Measurements from ENCODE around the gene PER3. TPM values are rescaled to one million over a fixed set of nuclear protein-coding genes. Genes with fewer than 3 reads are reported as not detected.

Gene PER3
- total and polyA plus RNA-seq, 4 donors, result 3.4 to 21.1 (median 11.5) TPM

- Histone ChIP-seq H3K36me3 (ENCODE audit: control insufficient read depth in 4 of 4, insufficient read depth in 4 of 4, low read length in 4 of 4) (no peaks in the 10 kb centered on the region), H3K4me1 (ENCODE audit: control insufficient read depth in 5 of 5, insufficient read depth in 5 of 5, low read length in 5 of 5) (no peaks in the 10 kb centered on the region), H3K4me3 (no peak overlapping the region), H3K9ac (ENCODE audit: insufficient read depth in 1 of 2, low read length in 2 of 2) (no peak overlapping the region), H3K27ac (ENCODE audit: low read depth in 1 of 2, low read length in 1 of 2) (no peak overlapping the region), H3K27me3 (ENCODE audit: control insufficient read depth in 3 of 3, insufficient read depth in 3 of 3, low read length in 2 of 3) (no peaks in the 10 kb centered on the region), H3K9me3 (ENCODE audit: control insufficient read depth in 4 of 4, insufficient read depth in 3 of 4, low read length in 3 of 4) (no peaks in the 10 kb centered on the region)
- ATAC-seq (ENCODE audit: insufficient read depth, low FRiP score) (no peak), DNase-seq (no peak)
- TF ChIP-seq CTCF (IDR thresholded peaks at IDR 0.05; ENCODE audit: control extremely low read depth, extremely low read depth), result no peak
- 54 to 66% methylated on average over 9 of the region's 9 CpGs for WGBS, 2 donors
Measured at GRCh38 chr1:7891804-7892203, 107.7 kb downstream of the PER3 start.

- no peak overlapping the region for H3K27ac ChIP-seq (ENCODE audit: low read depth in 1 of 2, low read length in 1 of 2)
- ATAC-seq (ENCODE audit: insufficient read depth, low FRiP score), result no peak
Measured at GRCh38 chr1:7893529-7894180, 109.6 kb downstream of the PER3 start.

More at GRCh38 chr1:7893529-7894180, 109.6 kb downstream of the PER3 start:
- TF ChIP-seq CTCF (IDR thresholded peaks at IDR 0.05; ENCODE audit: control extremely low read depth, extremely low read depth), result no peak
- Histone ChIP-seq H3K4me1 (ENCODE audit: control insufficient read depth in 5 of 5, insufficient read depth in 5 of 5, low read length in 5 of 5) (no peaks in the 10 kb centered on the region), H3K9me3 (ENCODE audit: control insufficient read depth in 4 of 4, insufficient read depth in 3 of 4, low read length in 3 of 4) (no peaks in the 10 kb centered on the region), H3K36me3 (ENCODE audit: control insufficient read depth in 4 of 4, insufficient read depth in 4 of 4, low read length in 4 of 4) (no peaks in the 10 kb centered on the region), H3K9ac (ENCODE audit: insufficient read depth in 1 of 2, low read length in 2 of 2) (no peak overlapping the region), H3K4me3 (no peak overlapping the region), H3K27me3 (ENCODE audit: control insufficient read depth in 3 of 3, insufficient read depth in 3 of 3, low read length in 2 of 3) (no peaks in the 10 kb centered on the region)
- no peak for DNase-seq
- 90% methylated on average over 13 of the region's 13 CpGs for WGBS, 2 donors

Other genes with a start within 250 kb of the PER3 start
- gene VAMP3, start 13.0 kb upstream of the PER3 start, total RNA-seq, result 100 to 1,000 TPM; 103 to 146 TPM
- gene VAMP3, start 13.0 kb upstream of the PER3 start, polyA plus RNA-seq, result 10 to 100 TPM; 46.6 to 71.1 TPM
- under 1 TPM in 1 of 2 donors, not detected in 1; 0.82 TPM for gene UTS2, start 68.8 kb downstream of the PER3 start, total RNA-seq
- 1 to 10 TPM in 1 of 2 donors, not detected in 1; 1.8 TPM for gene UTS2, start 68.8 kb downstream of the PER3 start, polyA plus RNA-seq
- under 1 TPM; 0.64 to 0.65 TPM for gene TNFRSF9, start 156.5 kb downstream of the PER3 start, total RNA-seq
- gene TNFRSF9, start 156.5 kb downstream of the PER3 start, polyA plus RNA-seq, result 1 to 10 TPM in 1 of 2 donors, under 1 TPM in 1; 0.45 to 2.0 TPM
- 100 to 1,000 TPM; 140 to 247 TPM for gene PARK7, start 177.4 kb downstream of the PER3 start, total RNA-seq
- 100 to 1,000 TPM; 287 to 392 TPM for gene PARK7, start 177.4 kb downstream of the PER3 start, polyA plus RNA-seq
- gene ERRFI1, start 242.0 kb downstream of the PER3 start, total RNA-seq, result 10 to 100 TPM; 52.6 to 89.2 TPM
- 10 to 100 TPM; 26.5 to 70.3 TPM for gene ERRFI1, start 242.0 kb downstream of the PER3 start, polyA plus RNA-seq